Stimulated activated CD8-positive, alpha-beta memory T cell treated with anti-CD3 and anti-CD28 coated beads, Interleukin-2, amount 100 ng/mL, for 48 hours (primary cell): ENCODE results near the gene PTPRG.

Source experiments
- DNase-seq, 2 donors: peaks; one replicate each; pipeline ENCODE4 v3.0.0-alpha.2; 2020; ENCODE audit warnings: low read depth in 2 of 2

Gene PTPRG

GRCh38 chr3:61562721-61563312, 1.4 kb downstream of the PTPRG start:
- DNase-seq = no peak

- no peak for DNase-seq
Measured at GRCh38 chr3:61563313-61564271, 2.2 kb downstream of the PTPRG start.

- DNase-seq = no peak
Measured at GRCh38 chr3:61564395-61565059, 3.2 kb downstream of the PTPRG start.

- no peak for DNase-seq
Measured at GRCh38 chr3:61565569-61565968, 4.2 kb downstream of the PTPRG start.

- no peak for DNase-seq
Measured at GRCh38 chr3:61568127-61568526, 6.8 kb downstream of the PTPRG start.

- no peak for DNase-seq
Measured at GRCh38 chr3:61569856-61570580, 8.6 kb downstream of the PTPRG start.

- DNase-seq = no peak
Measured at GRCh38 chr3:61570813-61571212, 9.4 kb downstream of the PTPRG start.

GRCh38 chr3:61571516-61572336, 10.4 kb downstream of the PTPRG start:
- no peak for DNase-seq

GRCh38 chr3:61572879-61573278, 11.5 kb downstream of the PTPRG start:
- no peak for DNase-seq

- DNase-seq = no peak
Measured at GRCh38 chr3:61573441-61573840, 12.1 kb downstream of the PTPRG start.

- no peak for DNase-seq
Measured at GRCh38 chr3:61574854-61575253, 13.5 kb downstream of the PTPRG start.

GRCh38 chr3:61575893-61576292, 14.5 kb downstream of the PTPRG start:
- no peak for DNase-seq

- DNase-seq = no peak
Measured at GRCh38 chr3:61577760-61578159, 16.4 kb downstream of the PTPRG start.

- no peak for DNase-seq
Measured at GRCh38 chr3:61578667-61579367, 17.4 kb downstream of the PTPRG start.

- DNase-seq = no peak
Measured at GRCh38 chr3:61579685-61580084, 18.3 kb downstream of the PTPRG start.

GRCh38 chr3:61580982-61581643, 19.7 kb downstream of the PTPRG start:
- DNase-seq = no peak

- no peak for DNase-seq
Measured at GRCh38 chr3:61582287-61582686, 20.9 kb downstream of the PTPRG start.

- DNase-seq = no peak
Measured at GRCh38 chr3:61582846-61583245, 21.5 kb downstream of the PTPRG start.

- no peak for DNase-seq
Measured at GRCh38 chr3:61583890-61584875, 22.8 kb downstream of the PTPRG start.
